BJ (cell line): ENCODE results near the gene MYO7B. TPM values are rescaled to one million over a fixed set of nuclear protein-coding genes. Genes with fewer than 3 reads are reported as not detected.

Source experiments
- CTCF ChIA-PET: fragments of 350-600 bp; formaldehyde crosslinking; extraction: SDS; loops from one replicate; lab custom pipeline; 2021; ENCODE audit warnings: antibody characterized with exemption, inconsistent platforms; lab: Yijun Ruan, JAX
- POLR2A ChIA-PET: fragments of 300-600 bp; sonication (Branson Sonifier 250); formaldehyde crosslinking; extraction: SDS; loops from one replicate; lab custom pipeline; 2021; ENCODE audit warnings: antibody characterized with exemption; lab: Charles Lee
- DNase-seq: peaks from one replicate; pipeline ENCODE4 v3.0.0-alpha.2; 2011; ENCODE audit warnings: low read depth
- H3K27me3 ChIP-seq: 2 replicates; pipeline ENCODE4 v1.6.0; 2011; ENCODE audit warnings: low read length; ENCODE audit not compliant: control insufficient read depth, insufficient read depth
- H3K36me3 ChIP-seq: 2 replicates; pipeline ENCODE4 v1.5.1; 2011; ENCODE audit warnings: low read length; ENCODE audit not compliant: control insufficient read depth, insufficient read depth
- H3K4me3 ChIP-seq: 2 replicates; pipeline ENCODE4 v1.5.1; 2011; ENCODE audit warnings: low read depth, mild to moderate bottlenecking, control low read depth, low read length
- CTCF ChIP-seq: IDR thresholded peaks from 2 replicates; pipeline ENCODE4 v1.5.1; 2011; ENCODE audit warnings: low read depth, mild to moderate bottlenecking, control low read depth, inconsistent platforms, low read length, moderate library complexity; ENCODE audit not compliant: insufficient read depth
- polyA plus RNA-seq: library from polyadenylated mRNA; depleted of rRNA; stranded (reverse); fragments of >200 nt; gene quantifications from 2 replicates; pipeline ENCODE4 v1.2.3, GENCODE V29; 2011

MYO7B gene
- polyA plus RNA-seq, 1 experiment: 0.36 TPM

GRCh38 chr2:127597046-127597983 is 61.8 kb downstream of the MYO7B start:
- no peaks in the 10 kb centered on the region for H3K27me3 ChIP-seq
- no peak for TF ChIP-seq CTCF
- H3K36me3 ChIP-seq: no peaks in the 10 kb centered on the region
- no peak for DNase-seq
- POLR2A ChIA-PET: no interaction called here
- no peak overlapping the region for H3K4me3 ChIP-seq
- CTCF ChIA-PET: no interaction called here

DNA sequence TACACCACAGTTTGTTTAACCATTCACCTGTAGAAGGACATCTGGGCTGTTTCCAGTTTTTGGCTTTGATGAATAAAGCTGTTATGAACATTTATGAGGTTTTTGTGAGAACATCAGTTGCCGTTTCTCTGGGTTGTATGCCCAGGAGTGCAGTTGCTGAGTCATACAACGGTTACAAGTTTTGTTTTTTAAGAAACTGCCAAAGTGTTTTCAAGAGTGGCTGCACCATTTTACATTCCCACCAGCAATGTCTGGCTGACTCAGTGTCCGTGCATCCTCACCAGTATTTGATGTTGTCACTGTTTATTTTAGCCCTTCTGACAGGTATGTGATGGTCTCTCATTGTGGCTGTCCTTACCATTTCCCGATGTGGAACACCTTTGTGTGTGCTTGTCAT is 62.5 kb downstream of the MYO7B start:
- POLR2A ChIA-PET: no interaction called here
- H3K4me3 ChIP-seq: no peak overlapping the region
- no peak for TF ChIP-seq CTCF
- DNase-seq: no peak
- H3K27me3 ChIP-seq: no peaks in the 10 kb centered on the region
- H3K36me3 ChIP-seq: no peaks in the 10 kb centered on the region
- CTCF ChIA-PET: interaction anchor here (1.2 kb wide), 1 partner anchor 13 kb away, joined by 6 read pairs; no protein-coding TSS in a partner anchor

GRCh38 chr2:127598711-127599110 is 63.2 kb downstream of the MYO7B start:
- ChIA-PET CTCF (interaction anchor here (1.0 to 1.9 kb wide), 4 partner anchors 8 to 77 kb away, joined by 3 to 9 read pairs (median 4); partner anchors contain the start of gene LIMS2), POLR2A (interaction anchor here (0.5 kb wide), 1 partner anchor 153 kb away, joined by 3 read pairs; no protein-coding TSS in a partner anchor)
- no peak for TF ChIP-seq CTCF
- no peak for DNase-seq
- Histone ChIP-seq H3K27me3 (no peaks in the 10 kb centered on the region), H3K36me3 (no peaks in the 10 kb centered on the region), H3K4me3 (no peak overlapping the region)

DNA sequence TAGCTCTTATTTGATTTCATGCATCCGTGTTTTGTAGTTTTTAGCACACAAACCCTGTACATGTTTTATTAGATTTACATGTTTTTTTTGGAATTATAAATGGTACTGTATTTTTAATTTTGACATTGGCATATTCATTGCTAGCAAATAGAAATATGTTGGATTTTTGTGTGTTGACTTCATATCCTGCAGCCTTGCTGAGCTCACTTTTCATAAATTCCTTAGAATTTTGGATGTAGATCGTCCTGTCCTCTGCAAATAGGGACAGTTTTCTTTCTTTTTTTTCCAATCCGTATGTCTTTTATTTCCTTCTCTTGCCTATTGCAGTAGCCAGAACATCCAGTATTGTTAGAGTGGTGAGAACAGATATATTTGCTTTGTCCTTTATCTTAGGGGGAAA is 63.7 kb downstream of the MYO7B start:
- no peaks in the 10 kb centered on the region for H3K27me3 ChIP-seq
- ChIA-PET CTCF (interaction anchor here (1.0 to 1.9 kb wide), 4 partner anchors 8 to 76 kb away, joined by 3 to 9 read pairs (median 4); partner anchors contain the start of gene LIMS2), POLR2A (interaction anchor here (0.5 to 0.6 kb wide), 2 partner anchors 31 to 152 kb away, joined by 3 to 4 read pairs; no protein-coding TSS in a partner anchor)
- TF ChIP-seq CTCF: no peak
- H3K4me3 ChIP-seq: no peak overlapping the region
- no peaks in the 10 kb centered on the region for H3K36me3 ChIP-seq
- no peak for DNase-seq

DNA sequence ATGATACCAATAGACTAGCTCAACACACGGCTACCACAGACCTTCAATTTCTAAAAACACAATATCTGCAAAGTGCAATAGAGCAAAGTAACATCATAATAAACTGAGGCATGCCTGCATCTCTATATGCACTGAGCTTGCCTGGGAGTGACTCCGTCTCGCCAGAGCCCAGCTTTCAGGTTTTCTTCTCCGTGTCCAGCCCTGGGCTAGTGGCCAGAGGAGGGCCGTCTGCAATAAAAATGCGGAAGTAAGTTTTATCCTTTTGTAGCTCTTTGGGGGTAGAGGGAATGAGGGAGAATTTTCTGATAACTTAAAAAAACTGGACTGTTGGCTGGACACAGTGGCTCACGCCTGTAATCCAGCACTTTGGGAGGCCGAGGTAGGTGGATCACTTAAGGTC is 69.5 kb downstream of the MYO7B start:
- Histone ChIP-seq H3K36me3 (no peaks in the 10 kb centered on the region), H3K4me3 (no peak overlapping the region), H3K27me3 (no peaks in the 10 kb centered on the region)
- TF ChIP-seq CTCF: no peak
- no peak for DNase-seq
- ChIA-PET POLR2A (no interaction called here), CTCF (interaction anchor here (7.1 kb wide), 1 partner anchor 14 kb away, joined by 37 read pairs; no protein-coding TSS in a partner anchor)
